Forelimb muscle (tissue), 1 donor: ENCODE measurements around the gene CRAT. TPM values are rescaled to one million over a fixed set of nuclear protein-coding genes. Genes with fewer than 3 reads are reported as not detected.

Experiments used
- DNase-seq: peaks from one replicate; pipeline ENCODE4 v3.0.0-alpha.2; 2013; ENCODE audit warnings: low read depth
- polyA plus RNA-seq: library from polyadenylated mRNA; unstranded; fragments of 120-200 nt; gene quantifications from one replicate; pipeline ENCODE4 v1.2.1, GENCODE V29; 2013; ENCODE audit not compliant: insufficient read length

Gene CRAT
- polyA plus RNA-seq, 1 donor, result 51.1 TPM

GRCh38 chr9:129109952-129110739 lies 447 bp downstream of the CRAT start:
- no peak for DNase-seq

- DNase-seq, result no peak
These were observed 1.1 kb downstream of the CRAT start for GRCh38 chr9:129109537-129109903.

- DNase-seq, result no peak
These were observed 1.6 kb downstream of the CRAT start for GRCh38 chr9:129108805-129109536.

DNA sequence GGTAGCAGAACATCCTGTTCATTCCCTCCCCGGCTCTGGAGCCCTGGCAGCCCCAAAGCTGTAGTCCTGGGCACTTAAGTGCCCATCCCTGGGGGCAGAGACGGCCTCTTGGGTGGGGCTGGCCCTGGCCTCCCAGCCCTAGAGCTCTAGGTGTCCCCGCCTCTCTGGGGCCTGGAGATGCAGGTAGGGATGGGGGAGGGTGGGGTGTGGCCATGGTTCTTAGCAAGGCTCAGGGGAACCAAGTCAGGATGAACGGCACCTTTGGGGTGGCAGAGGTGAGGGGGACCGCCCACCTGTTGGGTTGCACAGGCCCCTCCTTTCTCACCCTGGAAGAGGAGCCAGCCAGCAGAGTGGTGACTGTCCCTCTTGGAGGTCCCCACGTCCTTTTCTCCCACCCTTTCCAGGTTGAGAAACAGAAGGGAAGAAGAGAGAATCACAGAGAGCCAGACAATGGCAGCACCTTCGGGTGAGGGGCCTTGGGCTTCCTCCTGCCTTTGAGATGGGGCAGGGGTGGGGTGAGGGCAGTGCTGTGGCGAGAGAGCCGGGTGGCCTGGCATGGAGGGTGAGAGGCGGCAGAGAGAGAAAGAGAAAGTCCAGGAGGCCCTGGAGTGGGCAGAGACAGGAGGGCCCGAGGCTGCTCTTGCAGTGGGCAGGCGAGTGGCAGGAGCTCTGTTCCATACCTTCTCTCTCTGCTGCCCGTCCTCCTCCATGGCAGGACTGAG lies 2.3 kb downstream of the CRAT start:
- DNase-seq, result no peak

GRCh38 chr9:129107651-129108050 lies 2.9 kb downstream of the CRAT start:
- DNase-seq, result no peak

DNA sequence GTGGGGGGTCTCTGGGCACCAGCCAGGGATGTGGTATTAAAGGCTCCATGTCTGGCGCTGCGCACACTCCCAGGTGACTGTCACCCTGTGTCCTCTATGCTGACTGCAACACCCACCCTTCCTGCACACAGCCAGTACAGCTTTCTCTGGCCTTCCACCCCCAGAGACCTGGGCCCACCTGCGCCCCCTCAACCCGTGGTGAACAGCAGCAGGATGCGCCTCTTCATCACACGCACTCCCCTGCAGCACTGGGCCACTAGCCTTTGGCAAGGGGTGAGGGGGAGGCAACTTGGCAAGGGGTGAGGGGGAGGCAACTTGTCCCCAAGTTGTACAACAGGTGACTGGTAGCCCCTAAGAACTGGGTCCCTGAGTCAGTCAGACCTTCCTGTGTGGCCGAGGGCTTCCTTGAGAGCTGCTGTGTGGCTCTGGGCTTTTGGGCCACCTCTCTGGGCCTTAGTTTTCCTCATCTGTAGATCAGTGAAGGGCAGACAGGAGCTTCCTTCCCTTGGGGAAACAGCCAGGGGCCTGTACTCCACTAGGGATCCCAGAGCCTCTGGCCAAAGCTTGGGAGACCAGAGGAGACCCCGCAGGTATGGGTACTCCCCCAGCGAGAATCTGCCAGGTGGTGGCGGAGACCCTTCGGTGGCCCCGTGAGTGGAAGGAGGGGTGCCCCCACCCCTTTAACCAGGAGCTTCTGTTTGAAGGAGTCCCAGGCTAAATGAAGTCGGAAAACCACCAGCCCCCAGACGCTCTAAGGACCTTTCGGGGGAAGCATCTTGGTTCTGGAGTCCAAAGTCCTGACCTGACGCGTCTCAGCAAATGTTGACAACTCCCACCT lies 4.5 kb downstream of the CRAT start:
- DNase-seq, result no peak

DNA sequence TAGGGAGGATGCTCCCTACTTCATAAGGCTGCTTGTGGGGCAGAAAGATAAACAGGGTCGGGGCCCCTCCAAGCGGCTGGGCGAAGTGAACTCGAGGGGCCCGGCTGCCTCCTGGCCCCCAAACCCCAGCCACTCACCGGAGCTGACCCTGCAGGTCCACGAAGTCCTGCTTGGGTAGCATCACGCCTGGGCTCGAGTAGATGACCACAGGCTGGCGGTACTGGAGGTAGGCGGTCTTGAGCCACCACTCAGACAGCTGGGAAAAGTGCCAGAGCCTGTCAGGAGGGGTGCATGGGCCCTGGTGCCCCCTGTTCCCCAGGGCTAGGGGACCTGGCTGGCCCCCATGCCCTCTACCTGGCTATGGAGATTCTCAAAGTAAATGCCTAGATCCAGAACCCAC lies 6.5 kb downstream of the CRAT start:
- DNase-seq, result no peak

GRCh38 chr9:129103595-129103965 lies 7.0 kb downstream of the CRAT start:
- DNase-seq, result no peak

DNA sequence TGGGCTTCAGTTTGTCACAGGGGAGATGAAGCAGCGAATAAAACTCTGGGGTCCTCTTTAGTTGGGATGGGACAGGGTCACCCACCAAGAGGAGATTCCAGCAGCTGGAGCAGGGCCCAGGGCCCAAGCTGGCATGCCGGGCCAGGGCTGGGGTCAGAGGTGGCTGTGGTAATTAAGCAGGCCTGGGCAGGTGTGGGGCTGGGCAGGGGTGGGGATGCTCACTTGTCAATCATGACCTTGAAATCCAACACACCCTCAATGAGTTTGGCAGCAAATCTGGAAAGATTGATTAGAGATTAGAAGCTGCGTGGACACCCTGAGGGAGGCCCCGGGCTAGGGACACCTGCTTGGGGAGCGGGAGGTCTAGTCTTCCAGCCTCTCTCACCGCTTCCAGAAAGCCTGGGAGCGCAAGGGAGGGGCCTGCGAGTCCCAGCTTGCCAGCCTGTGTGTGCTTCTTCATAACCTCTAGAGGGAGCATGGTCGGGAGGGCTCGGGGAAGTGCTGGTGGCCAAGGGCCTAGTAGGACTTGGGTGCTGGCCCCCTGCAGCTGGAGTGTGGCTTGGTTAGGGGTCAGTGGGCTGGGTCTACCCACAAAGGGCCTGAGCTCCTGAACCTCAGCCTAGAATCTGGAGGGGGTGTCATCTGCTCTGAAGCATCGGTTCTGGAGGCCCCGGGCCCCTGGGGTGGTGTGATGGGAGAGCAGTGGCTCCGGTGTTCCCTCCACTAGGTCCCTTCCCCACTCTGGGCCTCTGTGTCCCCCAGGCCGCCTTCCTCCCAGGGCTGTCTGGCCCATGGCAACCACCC lies 7.6 kb downstream of the CRAT start:
- no peak for DNase-seq

- DNase-seq, result no peak
These were observed 8.5 kb downstream of the CRAT start for GRCh38 chr9:129102095-129102525.

GRCh38 chr9:129101279-129101678 lies 9.3 kb downstream of the CRAT start:
- DNase-seq, result no peak

- DNase-seq, result no peak
These were observed 10.0 kb downstream of the CRAT start for GRCh38 chr9:129100383-129101169.

- no peak for DNase-seq
These were observed 12.3 kb downstream of the CRAT start for GRCh38 chr9:129098328-129098727.

DNA sequence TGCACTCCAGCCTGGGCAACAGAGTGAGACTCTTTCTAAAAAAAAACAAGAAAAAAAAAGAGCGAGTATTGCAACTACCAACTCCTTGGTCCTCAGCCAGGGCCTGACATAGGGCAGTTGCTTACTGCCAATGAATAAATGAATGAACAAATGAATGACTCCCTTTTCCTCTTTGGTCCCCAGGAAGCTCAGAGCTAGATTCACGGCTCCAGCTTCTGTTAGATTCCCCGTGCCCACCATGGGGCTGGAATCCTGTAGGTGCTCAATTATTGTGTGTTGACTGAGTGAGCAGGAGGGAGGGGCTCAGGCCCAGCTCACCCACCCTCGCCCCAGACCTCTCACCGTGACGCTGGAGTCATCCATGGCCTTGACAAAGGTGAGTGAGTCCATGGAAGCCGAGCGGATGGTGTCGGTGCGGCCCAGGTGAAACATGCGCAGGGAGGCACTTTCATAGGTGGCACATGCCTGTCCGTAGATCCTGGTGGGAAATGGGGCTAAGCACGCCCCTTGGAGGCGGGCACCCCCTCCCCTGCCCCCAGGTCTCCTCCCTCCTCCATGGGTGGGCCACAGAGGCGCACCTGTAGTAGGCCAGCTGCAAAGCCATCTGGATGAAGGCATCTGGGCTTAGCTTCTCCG lies 12.8 kb downstream of the CRAT start:
- DNase-seq, result no peak

DNA sequence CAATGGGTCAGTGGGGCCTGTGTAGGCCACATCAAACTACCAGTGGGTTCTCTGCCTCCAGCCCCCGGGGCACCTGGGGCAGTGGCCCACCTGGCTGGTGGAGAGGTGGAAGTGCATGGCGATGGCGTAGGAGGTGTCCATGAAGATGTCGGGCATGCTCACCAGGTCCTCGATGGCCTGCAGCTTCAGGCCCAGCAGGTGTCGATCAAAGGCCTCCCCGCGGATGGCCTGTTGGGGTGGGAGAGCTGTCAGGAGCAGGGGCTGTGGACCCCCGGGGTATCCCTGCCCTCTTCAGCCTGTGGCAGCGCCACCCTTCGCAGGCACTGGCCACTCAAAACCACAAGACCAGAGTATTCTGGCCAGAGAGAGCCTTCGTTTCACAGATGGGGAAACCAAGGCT lies 14.7 kb downstream of the CRAT start:
- DNase-seq, result no peak

- DNase-seq, result no peak
These were observed 15.4 kb downstream of the CRAT start for GRCh38 chr9:129095170-129095667.

DNA sequence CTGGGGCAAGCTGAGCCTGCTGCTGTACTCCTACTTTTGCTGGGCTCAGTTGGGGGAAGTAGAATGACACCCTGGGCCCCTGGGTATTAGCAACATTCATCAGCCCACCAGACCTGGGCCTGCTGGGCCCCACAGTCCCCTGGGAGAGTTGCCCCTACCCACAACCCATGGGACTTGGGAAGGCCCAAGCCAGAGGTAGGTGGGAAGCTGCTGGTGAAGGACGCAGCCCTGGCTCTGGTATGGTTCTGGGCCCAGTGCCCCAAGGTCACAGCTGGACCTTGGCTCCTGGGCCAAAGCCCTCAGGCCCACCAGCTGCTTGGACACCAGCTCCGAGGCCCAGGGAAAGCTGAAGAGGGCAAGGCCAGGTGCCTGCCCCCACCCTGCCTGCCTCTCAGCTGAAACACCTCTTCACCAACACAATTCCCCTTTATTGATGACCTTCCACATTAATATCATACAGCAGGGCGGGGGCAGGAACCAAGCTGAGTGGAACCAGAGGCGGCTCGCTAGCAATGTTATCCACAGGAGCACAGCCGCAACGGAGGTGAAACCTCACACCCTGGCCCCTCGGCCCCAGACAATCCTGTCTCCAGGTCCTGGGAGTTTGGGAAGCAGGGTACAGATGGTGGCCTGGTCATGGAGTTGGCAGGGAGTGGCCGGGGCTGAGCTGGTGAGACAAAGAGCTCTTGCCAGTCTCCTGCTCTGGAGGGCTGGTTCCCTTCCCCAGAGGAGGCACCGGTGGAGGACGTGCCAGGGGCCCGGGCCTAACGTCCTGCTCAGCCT lies 16.0 kb downstream of the CRAT start:
- no peak for DNase-seq

- no peak for DNase-seq
These were observed 16.8 kb downstream of the CRAT start for GRCh38 chr9:129093602-129094386.
